DND-41 (cell line): ENCODE measurements around the gene IL4R.

ENCODE experiments used
- EZH2 ChIP-seq: IDR thresholded peaks from 3 replicates; pipeline ENCODE4 v1.6.1; 2012; ENCODE audit warnings: borderline replicate concordance, low read depth, mild to moderate bottlenecking, moderate library complexity, low read length, inconsistent platforms; ENCODE audit not compliant: severe bottlenecking
- TF ChIP-seq, protein P1 (sequence below): IDR thresholded peaks from 2 replicates; pipeline ENCODE4 v1.5.1; 2012; ENCODE audit warnings: borderline replicate concordance, low read length, moderate library complexity, mild to moderate bottlenecking; ENCODE audit not compliant: poor library complexity, severe bottlenecking; ENCODE audit errors: extremely low read depth

DNA sequence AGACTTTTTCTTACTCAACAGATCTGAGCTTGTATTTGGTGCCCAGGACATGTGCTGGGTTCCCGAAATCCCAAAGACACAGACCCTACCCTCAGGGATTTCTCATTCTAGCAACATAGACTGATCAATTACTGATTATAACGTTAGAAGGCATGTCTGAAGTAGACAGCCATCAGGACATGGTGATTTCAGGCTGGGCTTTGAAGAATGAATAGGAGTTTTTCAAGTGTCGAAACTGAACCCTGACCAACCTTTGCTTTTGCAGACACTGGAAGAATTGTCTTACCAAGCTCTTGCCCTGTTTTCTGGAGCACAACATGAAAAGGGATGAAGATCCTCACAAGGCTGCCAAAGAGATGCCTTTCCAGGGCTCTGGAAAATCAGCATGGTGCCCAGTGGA, 48.2 kb downstream of the IL4R start:
- TF ChIP-seq, protein P1, sequence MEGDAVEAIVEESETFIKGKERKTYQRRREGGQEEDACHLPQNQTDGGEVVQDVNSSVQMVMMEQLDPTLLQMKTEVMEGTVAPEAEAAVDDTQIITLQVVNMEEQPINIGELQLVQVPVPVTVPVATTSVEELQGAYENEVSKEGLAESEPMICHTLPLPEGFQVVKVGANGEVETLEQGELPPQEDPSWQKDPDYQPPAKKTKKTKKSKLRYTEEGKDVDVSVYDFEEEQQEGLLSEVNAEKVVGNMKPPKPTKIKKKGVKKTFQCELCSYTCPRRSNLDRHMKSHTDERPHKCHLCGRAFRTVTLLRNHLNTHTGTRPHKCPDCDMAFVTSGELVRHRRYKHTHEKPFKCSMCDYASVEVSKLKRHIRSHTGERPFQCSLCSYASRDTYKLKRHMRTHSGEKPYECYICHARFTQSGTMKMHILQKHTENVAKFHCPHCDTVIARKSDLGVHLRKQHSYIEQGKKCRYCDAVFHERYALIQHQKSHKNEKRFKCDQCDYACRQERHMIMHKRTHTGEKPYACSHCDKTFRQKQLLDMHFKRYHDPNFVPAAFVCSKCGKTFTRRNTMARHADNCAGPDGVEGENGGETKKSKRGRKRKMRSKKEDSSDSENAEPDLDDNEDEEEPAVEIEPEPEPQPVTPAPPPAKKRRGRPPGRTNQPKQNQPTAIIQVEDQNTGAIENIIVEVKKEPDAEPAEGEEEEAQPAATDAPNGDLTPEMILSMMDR: no peak
- TF ChIP-seq EZH2: no peak
